DND-41 (cell line): ENCODE results near the gene GFOD2.
"Not testable (repeated sequence)": the region's sequence is repeated elsewhere in the genome, so short reads cannot be mapped to it uniquely, and the experiment has no call there.

Source experiments
- ATAC-seq: fragments of 200-7000 bp; cut with Tn5 transposase; 3 replicates; pipeline ENCODE4 v1.9.1; 2021; ENCODE audit warnings: low read depth; ENCODE audit not compliant: insufficient read depth
- DNase-seq: peaks from one replicate; pipeline ENCODE4 v3.0.0-alpha.2; 2020
- H2AFZ ChIP-seq: 2 replicates; pipeline ENCODE4 v1.6.0; 2012; ENCODE audit warnings: low read depth, low read length
- H3K27ac ChIP-seq: 2 replicates; pipeline ENCODE4 v1.5.1; 2012; ENCODE audit warnings: low read length, inconsistent platforms
- H3K27me3 ChIP-seq: fragments of 200-600 bp; sonication (generic); 2 replicates; pipeline ENCODE4 v1.6.0; 2012; ENCODE audit warnings: low read length, mild to moderate bottlenecking, inconsistent platforms; ENCODE audit not compliant: insufficient read depth, poor library complexity
- H3K36me3 ChIP-seq: 2 replicates; pipeline ENCODE4 v1.5.1; 2012; ENCODE audit warnings: low read length, inconsistent platforms; ENCODE audit not compliant: insufficient read depth
- H3K4me1 ChIP-seq: 2 replicates; pipeline ENCODE4 v1.5.1; 2012; ENCODE audit warnings: mild to moderate bottlenecking, low read length; ENCODE audit not compliant: insufficient read depth
- H3K4me2 ChIP-seq: 2 replicates; pipeline ENCODE4 v1.6.0; 2012; ENCODE audit warnings: mild to moderate bottlenecking, moderate library complexity, low read length, inconsistent platforms; ENCODE audit not compliant: insufficient read depth
- H3K4me3 ChIP-seq, 2 experiments: fragments of 200-600 bp in 1 of 2; shearing (Covaris generic) in 1 of 2; 2 replicates each; pipeline ENCODE4 v1.5.1; 2012 to 2016; ENCODE audit warnings: inconsistent platforms in 2 of 2, low read length in 2 of 2, mild to moderate bottlenecking in 2 of 2, low read depth in 1 of 2, moderate library complexity in 1 of 2
- H3K79me2 ChIP-seq: 2 replicates; pipeline ENCODE4 v1.6.0; 2012; ENCODE audit warnings: low read length, inconsistent platforms; ENCODE audit not compliant: insufficient read depth
- H3K9ac ChIP-seq: 2 replicates; pipeline ENCODE4 v1.6.0; 2012; ENCODE audit warnings: low read depth, mild to moderate bottlenecking, inconsistent platforms, low read length, moderate library complexity
- H3K9me3 ChIP-seq: 2 replicates; pipeline ENCODE4 v1.5.1; 2012; ENCODE audit warnings: low read length, moderate library complexity, mild to moderate bottlenecking, inconsistent platforms; ENCODE audit not compliant: insufficient read depth, severe bottlenecking
- H4K20me1 ChIP-seq: 2 replicates; pipeline ENCODE4 v1.6.0; 2012; ENCODE audit warnings: low read length; ENCODE audit not compliant: insufficient read depth
- CTCF ChIP-seq: IDR thresholded peaks from 2 replicates; pipeline ENCODE4 v1.5.1; 2012; ENCODE audit warnings: borderline replicate concordance, low read length, moderate library complexity, mild to moderate bottlenecking; ENCODE audit not compliant: poor library complexity, severe bottlenecking; ENCODE audit errors: extremely low read depth
- EZH2 ChIP-seq: IDR thresholded peaks from 3 replicates; pipeline ENCODE4 v1.6.1; 2012; ENCODE audit warnings: borderline replicate concordance, low read depth, mild to moderate bottlenecking, moderate library complexity, low read length, inconsistent platforms; ENCODE audit not compliant: severe bottlenecking

Gene GFOD2

GRCh38 chr16:67758006-67758405 is 38.9 kb upstream of the GFOD2 start:
- Histone ChIP-seq H3K79me2 (peaks cover 7% of the 10 kb centered on the region), H3K27ac (no peak overlapping the region), H3K4me3 (no peak overlapping the region), H3K9me3 (no peaks in the 10 kb centered on the region), H3K4me2 (no peak overlapping the region), H4K20me1 (peaks cover 43% of the 10 kb centered on the region), H3K27me3 (no peaks in the 10 kb centered on the region), H3K4me1 (no peaks in the 10 kb centered on the region), H3K36me3 (peaks cover 23% of the 10 kb centered on the region), H2AFZ (no peak overlapping the region), H3K9ac (no peak overlapping the region)
- ATAC-seq, result no peak
- no peak for TF ChIP-seq EZH2
- TF ChIP-seq CTCF, result no peak
- no peak for DNase-seq

GRCh38 chr16:67752641-67753040 is 33.5 kb upstream of the GFOD2 start:
- Histone ChIP-seq H3K4me3 (no peak overlapping the region), H3K79me2 (no peaks in the 10 kb centered on the region), H3K36me3 (peaks cover 9% of the 10 kb centered on the region; the same call in 1 of the 2 replicates), H3K27me3 (no peaks in the 10 kb centered on the region), H2AFZ (no peak overlapping the region), H3K4me1 (no peaks in the 10 kb centered on the region), H3K27ac (no peak overlapping the region), H3K9ac (no peak overlapping the region), H4K20me1 (peaks cover 10% of the 10 kb centered on the region), H3K9me3 (no peaks in the 10 kb centered on the region), H3K4me2 (no peak overlapping the region)
- DNase-seq, result no peak
- TF ChIP-seq EZH2 (no peak), CTCF (no peak)
- no peak for ATAC-seq

GRCh38 chr16:67751331-67751730 is 32.2 kb upstream of the GFOD2 start:
- H3K27me3 ChIP-seq, H3K27ac ChIP-seq, H3K36me3 ChIP-seq, H3K9me3 ChIP-seq, H3K9ac ChIP-seq, DNase-seq, H3K4me2 ChIP-seq, H4K20me1 ChIP-seq, ATAC-seq, H3K4me1 ChIP-seq, H3K79me2 ChIP-seq, H2AFZ ChIP-seq, H3K4me3 ChIP-seq: not testable (repeated sequence)

- Histone ChIP-seq H3K4me3 (no peak overlapping the region), H3K79me2 (no peaks in the 10 kb centered on the region), H3K9me3 (no peaks in the 10 kb centered on the region), H3K36me3 (peaks cover 2% of the 10 kb centered on the region; the same call in 1 of the 2 replicates), H4K20me1 (peaks cover 4% of the 10 kb centered on the region; the same call in 1 of the 2 replicates), H3K4me1 (no peaks in the 10 kb centered on the region), H3K27me3 (no peaks in the 10 kb centered on the region), H3K4me2 (no peak overlapping the region), H2AFZ (no peak overlapping the region), H3K9ac (no peak overlapping the region), H3K27ac (no peak overlapping the region)
- DNase-seq (no peak), ATAC-seq (no peak)
- TF ChIP-seq EZH2 (no peak), CTCF (no peak)
These were observed 31.4 kb upstream of the GFOD2 start for GRCh38 chr16:67750466-67750865.
